Spleen (tissue), 11 donors: Measurements from ENCODE around the gene SZRD1. TPM values are rescaled to one million over a fixed set of nuclear protein-coding genes. Genes with fewer than 3 reads are reported as not detected.

ENCODE experiments used
- DNase-seq: peaks from one replicate; pipeline ENCODE4 v3.0.0-alpha.2; 2020
- H3K27ac ChIP-seq, 8 donors: fragments of 200-600 bp; sonication (generic) in 7 of 8; 1 replicate in 4 of 8; 2 replicates in 4 of 8; pipeline versions ENCODE4 v1.5.0 to v1.8.0; 2016 to 2021; ENCODE audit warnings: inconsistent platforms in 4 of 8, mild to moderate bottlenecking in 4 of 8, moderate library complexity in 1 of 8
- H3K27me3 ChIP-seq, 7 donors: fragments of 200-600 bp; sonication (generic) in 6 of 7; replicated peaks in 1 of 7; 1 replicate in 4 of 7; 2 replicates in 3 of 7; pipeline versions ENCODE4 v1.5.0 to v1.8.0; 2016 to 2021; ENCODE audit warnings: inconsistent platforms in 3 of 7, mild to moderate bottlenecking in 1 of 7
- H3K36me3 ChIP-seq, 6 donors: fragments of 200-600 bp; sonication (generic) in 5 of 6; 1 replicate in 4 of 6; 2 replicates in 2 of 6; pipeline versions ENCODE4 v1.5.0 to v1.8.0; 2016 to 2021; ENCODE audit warnings: inconsistent platforms in 2 of 6
- H3K4me1 ChIP-seq, 6 donors: fragments of 200-600 bp; sonication (generic) in 5 of 6; 1 replicate in 3 of 6; 2 replicates in 3 of 6; pipeline versions ENCODE4 v1.5.0 to v1.8.0; 2016 to 2021; ENCODE audit warnings: inconsistent platforms in 3 of 6
- H3K4me3 ChIP-seq, 8 donors: fragments of 200-600 bp; sonication (generic) in 7 of 8; 1 replicate in 4 of 8; 2 replicates in 4 of 8; pipeline versions ENCODE4 v1.5.0 to v1.8.0; 2016 to 2021; ENCODE audit warnings: inconsistent platforms in 4 of 8, mild to moderate bottlenecking in 4 of 8, moderate library complexity in 2 of 8
- H3K9me3 ChIP-seq, 8 donors: fragments of 200-600 bp; sonication (generic) in 7 of 8; 1 replicate in 4 of 8; 2 replicates in 4 of 8; pipeline versions ENCODE4 v1.5.0 to v1.8.0; 2016 to 2021; ENCODE audit warnings: inconsistent platforms in 4 of 8
- CTCF ChIP-seq, 11 experiments: fragments of 200-600 bp in 7 of 11; fragments of 450-650 bp in 4 of 11; sonication (generic) in 4 of 11; IDR thresholded peaks in 8 of 11; conservative IDR thresholded peaks in 3 of 11; 1 replicate in 7 of 11; 2 replicates in 4 of 11; pipeline versions ENCODE4 v1.4.0 to v1.8.0; 2016 to 2021; ENCODE audit warnings: antibody characterized with exemption in 11 of 11, inconsistent platforms in 4 of 11, mild to moderate bottlenecking in 1 of 11
- POLR2A ChIP-seq, 3 donors: fragments of 450-650 bp; IDR thresholded peaks; one replicate each; pipeline ENCODE4 v1.5.1; 2017; ENCODE audit warnings: antibody characterized with exemption in 3 of 3, mild to moderate bottlenecking in 1 of 3
- POLR2AphosphoS5 ChIP-seq, 3 donors: sonication (generic); formaldehyde crosslinking; IDR thresholded peaks; one replicate each; pipeline ENCODE4 v1.5.1; 2017; ENCODE audit warnings: antibody characterized with exemption in 3 of 3
- WGBS, 5 donors: extraction: QIAGEN DNeasy Blood & Tissue Kit in 3 of 5; methylation state at CpG; one replicate each; pipeline versions ENCODE4 v1.1.5 to v1.1.7; 2013 to 2018; 5-methylcytosine and 5-hydroxymethylcytosine counted together
- intact Hi-C: fragments of 100-400 bp; cut with DNase I; formaldehyde crosslinking; loops from one replicate; pipeline ENCODE4 v1.15.0; 2023; ENCODE audit warnings: low total_unique reads
- polyA plus RNA-seq, 3 donors: library from polyadenylated mRNA; stranded (reverse); fragments of 200-250 nt; gene quantifications; one replicate each; pipeline ENCODE4 v1.2.1, GENCODE V29; 2013
- total RNA-seq, 7 donors: library from RNA; depleted of rRNA in 3 of 7; stranded (reverse); fragments of >200 nt in 3 of 7; fragmentation: NEBNext Ultra II Directional in 4 of 7; extraction: Animal tissue kit (Norgen Biotek cat#: 25700) in 4 of 7; gene quantifications; one replicate each; pipeline versions ENCODE4 v1.1.0 to v1.2.1, GENCODE V29; 2016 to 2021
- donor health status: healthy with polysubstance abuse.
- donor health status: DM: no; HTN: no; CAD: no; lungs with moderate emphysema.
- donor health status: DM: no; HTN: no; CAD: no.
- donor health status: Bipolar disorder and iron deficiency.
- donor health status: healthy.
- donor health status: DM: no; HTN: no; CAD: no.
- donor health status: DM: yes; HTN: yes; CAD: no.

The SZRD1 gene
- total and polyA plus RNA-seq, 10 donors: 37.8 to 129 (median 84.6) TPM

- intact Hi-C loops: no loop called here
- H3K4me3 ChIP-seq: no peak overlapping the region
- H3K27ac ChIP-seq: no peak overlapping the region
- no peak for DNase-seq
- no peaks in the 10 kb centered on the region for H3K27me3 ChIP-seq
- H3K4me1 ChIP-seq: peaks cover 0 to 52% (median 17%) of the 10 kb centered on the region in 6 donors
- TF ChIP-seq POLR2A (IDR thresholded peaks at IDR 0.05) (no peak), CTCF (IDR thresholded peaks at IDR 0.05 in 8 of 11, conservative IDR thresholded peaks at IDR 0.05 in 3 of 11) (no peak), POLR2AphosphoS5 (IDR thresholded peaks at IDR 0.05) (no peak)
- peaks cover 0 to 19% (median 0%) of the 10 kb centered on the region in 6 donors for H3K36me3 ChIP-seq
- no peaks in the 10 kb centered on the region for H3K9me3 ChIP-seq
- WGBS, 5 donors: 97 to 100% (median 98%) methylated on average over 6 of the region's 6 CpGs
These were observed 42.6 kb upstream of the SZRD1 start for GRCh38 chr1:16324456-16324890.

DNA sequence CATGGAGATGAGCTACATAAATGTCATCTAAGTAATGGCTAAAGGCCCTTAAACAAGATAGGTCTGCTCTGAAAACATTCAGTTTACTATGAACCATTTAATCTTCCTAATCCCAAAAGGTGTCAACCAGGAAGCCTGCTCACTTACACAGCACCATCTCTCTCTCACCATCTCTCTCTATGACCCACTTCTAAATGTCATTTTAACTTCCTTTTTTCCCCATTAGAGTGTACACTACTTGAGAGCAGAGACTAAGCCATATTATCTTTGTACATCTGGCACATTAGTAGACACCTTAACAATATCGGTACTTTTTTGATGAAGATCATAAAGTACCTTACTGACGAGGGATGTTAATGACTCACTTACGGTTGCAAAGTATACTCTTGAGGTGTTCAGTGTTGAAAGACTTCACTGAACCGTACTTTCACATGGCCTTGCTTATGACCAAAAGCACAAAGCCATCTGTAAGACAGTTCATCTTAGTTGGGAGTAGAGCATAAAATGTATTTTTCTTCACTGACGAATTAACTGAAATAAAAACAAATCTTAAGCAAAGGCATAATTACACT lies 40.1 kb upstream of the SZRD1 start:
- peaks cover 0 to 40% (median 7%) of the 10 kb centered on the region in 6 donors for H3K4me1 ChIP-seq
- DNase-seq: no peak
- WGBS, 5 donors: 82 to 89% (median 84%) methylated on average over 5 of the region's 5 CpGs
- peaks cover 0 to 19% (median 0%) of the 10 kb centered on the region in 6 donors for H3K36me3 ChIP-seq
- H3K27ac ChIP-seq: no peak overlapping the region
- H3K4me3 ChIP-seq: no peak overlapping the region
- no peaks in the 10 kb centered on the region for H3K27me3 ChIP-seq
- no peak for TF ChIP-seq POLR2AphosphoS5 (IDR thresholded peaks at IDR 0.05)
- no peak for TF ChIP-seq CTCF (IDR thresholded peaks at IDR 0.05 in 8 of 11, conservative IDR thresholded peaks at IDR 0.05 in 3 of 11)
- TF ChIP-seq POLR2A (IDR thresholded peaks at IDR 0.05): no peak
- intact Hi-C loops: no loop called here
- H3K9me3 ChIP-seq: no peaks in the 10 kb centered on the region

DNA sequence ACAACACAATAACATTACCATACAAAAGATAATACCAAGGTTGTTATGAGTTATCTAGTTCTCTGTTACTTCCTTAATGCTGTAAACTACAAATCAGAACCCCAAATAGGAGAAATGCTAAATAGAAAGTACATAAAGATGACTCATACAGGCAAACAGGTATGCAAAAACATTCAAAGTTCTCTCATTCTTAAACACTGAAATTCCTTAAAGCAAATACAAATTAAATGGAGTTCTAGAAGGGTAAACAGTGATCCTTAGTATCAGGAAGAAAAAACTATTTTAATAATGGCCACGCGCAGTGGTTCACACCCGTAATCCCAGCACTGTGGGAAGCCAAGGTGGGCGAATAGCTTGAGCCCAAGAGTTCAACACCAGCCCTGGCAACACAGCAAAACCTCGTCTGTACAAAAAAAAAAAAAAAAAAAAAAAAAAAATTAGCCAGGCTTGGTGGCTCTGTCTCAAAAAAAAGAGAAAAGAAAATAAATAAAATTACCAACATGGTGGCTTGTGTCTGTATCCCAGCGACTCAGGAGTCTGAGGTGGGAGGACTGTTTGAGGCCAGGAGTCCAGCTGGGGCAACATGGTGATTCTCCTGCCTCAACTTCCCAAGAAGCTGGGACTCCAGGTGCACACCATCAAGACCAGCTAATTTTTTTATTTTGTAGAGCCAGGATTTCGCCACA lies 32.2 kb upstream of the SZRD1 start:
- Histone ChIP-seq H3K27me3 (no peaks in the 10 kb centered on the region), H3K9me3 (no peaks in the 10 kb centered on the region), H3K36me3 (peaks cover 0 to 11% (median 0%) of the 10 kb centered on the region in 6 donors), H3K27ac (peak overlapping the region in 1 of 8 donors; percentile 27), H3K4me1 (peaks cover 0 to 59% (median 11%) of the 10 kb centered on the region in 6 donors), H3K4me3 (no peak overlapping the region)
- WGBS, 5 donors: 88 to 97% (median 91%) methylated on average over 7 of the region's 7 CpGs
- intact Hi-C loops: no loop called here
- no peak for DNase-seq
- TF ChIP-seq POLR2A (IDR thresholded peaks at IDR 0.05): no peak
- TF ChIP-seq POLR2AphosphoS5 (IDR thresholded peaks at IDR 0.05): no peak
- TF ChIP-seq CTCF (IDR thresholded peaks at IDR 0.05 in 8 of 11, conservative IDR thresholded peaks at IDR 0.05 in 3 of 11): no peak

DNA sequence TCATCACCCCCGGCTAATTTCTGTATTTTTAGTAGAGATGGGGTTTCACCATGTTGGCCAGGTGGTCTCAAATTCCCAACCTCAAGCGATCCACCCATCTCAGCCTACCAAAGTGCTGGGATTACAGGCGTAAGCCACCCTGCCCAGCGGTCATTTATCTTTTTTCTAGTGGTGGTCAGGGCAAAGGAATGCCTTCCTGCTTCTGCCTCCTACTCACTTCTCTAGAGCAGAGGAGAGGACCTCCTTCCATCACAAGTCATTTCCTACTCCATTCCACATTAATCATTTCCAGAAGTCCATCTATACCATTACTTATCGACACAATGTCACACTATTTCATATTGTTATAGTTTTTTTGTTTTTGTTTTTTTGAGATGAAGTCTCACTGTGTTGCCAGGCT lies 28.1 kb upstream of the SZRD1 start:
- whole genome bisulfite sequencing, 5 donors: 91 to 99% (median 96%) methylated on average over 5 of the region's 5 CpGs
- intact Hi-C loops: no loop called here

More for the DNA sequence above, 28.1 kb upstream of the SZRD1 start:
- peaks cover 0 to 30% (median 0%) of the 10 kb centered on the region in 6 donors for H3K36me3 ChIP-seq
- H3K9me3 ChIP-seq: no peaks in the 10 kb centered on the region
- H3K27ac ChIP-seq: no peak overlapping the region
- TF ChIP-seq POLR2AphosphoS5 (IDR thresholded peaks at IDR 0.05) (no peak), POLR2A (IDR thresholded peaks at IDR 0.05) (no peak), CTCF (IDR thresholded peaks at IDR 0.05 in 8 of 11, conservative IDR thresholded peaks at IDR 0.05 in 3 of 11) (no peak)
- no peak for DNase-seq
- peaks cover 0 to 60% (median 18%) of the 10 kb centered on the region in 6 donors for H3K4me1 ChIP-seq
- no peaks in the 10 kb centered on the region for H3K27me3 ChIP-seq
- H3K4me3 ChIP-seq: no peak overlapping the region
